NCI-H345 treated with DMSO at 0.1 percent for 48 hours (cell line): ENCODE data around the gene OXCT1.
A peak's percentile ranks its signal among the peaks of the same experiment; 100 is the strongest.
"Not testable (repeated sequence)": the region's sequence is repeated elsewhere in the genome, so short reads cannot be mapped to it uniquely, and the experiment has no call there.

ENCODE experiments used
- DNase-seq: peaks from one replicate; lab custom pipeline; 2025; ENCODE audit not compliant: unreplicated experiment; lab: John Stamatoyannopoulos, UW

The OXCT1 gene

DNA sequence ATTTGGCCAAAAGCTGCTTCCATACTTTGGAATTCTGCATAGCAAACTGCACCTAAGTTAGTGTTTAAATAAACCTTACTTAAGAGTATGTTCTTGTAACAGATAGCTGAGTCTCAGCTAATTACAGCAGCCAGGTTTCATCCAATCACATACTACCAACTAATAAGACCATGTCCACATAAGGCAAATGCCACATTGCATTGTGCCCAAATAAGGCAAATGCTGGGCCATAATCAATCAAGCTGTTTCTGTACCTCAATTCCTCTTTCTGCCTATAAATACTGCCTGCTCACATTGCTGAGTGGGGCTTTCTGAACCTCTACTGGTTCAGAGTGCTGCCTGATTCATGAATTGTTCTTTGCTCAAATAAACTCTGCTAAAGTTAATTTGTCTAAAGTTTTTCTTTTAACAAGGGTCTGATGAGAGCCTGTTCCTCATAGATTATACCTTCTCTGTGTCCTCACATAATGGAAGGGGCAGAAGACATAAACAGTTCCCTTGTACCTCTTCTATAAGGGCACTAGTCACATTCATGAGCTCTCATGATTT lies 4.4 kb upstream of the OXCT1 start:
- no peak for DNase-seq

DNA sequence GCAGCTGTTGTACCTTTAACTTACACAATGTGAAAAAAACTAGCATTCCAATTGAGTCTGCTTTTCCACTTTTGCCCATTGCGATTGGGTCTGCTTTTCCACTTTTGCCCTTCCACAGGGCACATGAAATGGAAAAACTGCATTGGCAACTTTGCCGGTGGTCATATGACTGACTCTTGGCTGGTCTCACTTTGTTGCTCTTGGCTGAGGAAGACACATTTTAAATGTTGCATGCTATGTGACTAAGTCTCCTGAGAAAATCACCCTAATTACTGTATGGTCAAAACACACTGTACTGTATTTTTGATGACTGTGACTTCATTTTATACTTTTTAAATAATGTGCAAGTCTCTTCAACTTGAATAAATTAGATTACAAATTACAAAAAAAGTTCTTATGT lies 1.6 kb upstream of the OXCT1 start:
- DNase-seq: no peak

DNA sequence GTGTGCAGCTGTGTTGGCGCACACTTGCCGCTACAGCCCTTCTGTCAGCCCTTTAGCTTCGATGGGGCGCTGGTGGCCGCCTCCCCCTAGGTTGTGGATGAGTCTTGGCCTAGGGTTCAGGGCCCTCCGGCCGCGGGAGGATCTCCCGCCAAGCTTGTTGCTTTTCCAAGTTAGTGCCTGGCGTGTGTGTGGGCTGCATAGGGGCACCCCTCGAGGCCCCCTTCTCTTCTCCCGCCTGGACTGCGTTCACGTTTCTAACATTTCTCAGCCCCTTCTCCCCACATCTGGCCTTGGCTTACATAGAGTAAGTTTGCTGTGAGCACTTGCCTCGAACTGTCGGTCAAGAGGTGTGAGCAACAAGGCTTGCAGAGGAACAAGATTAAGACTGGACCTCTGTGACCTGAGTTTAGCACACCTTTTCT lies 413 bp upstream of the OXCT1 start:
- no peak for DNase-seq

DNA sequence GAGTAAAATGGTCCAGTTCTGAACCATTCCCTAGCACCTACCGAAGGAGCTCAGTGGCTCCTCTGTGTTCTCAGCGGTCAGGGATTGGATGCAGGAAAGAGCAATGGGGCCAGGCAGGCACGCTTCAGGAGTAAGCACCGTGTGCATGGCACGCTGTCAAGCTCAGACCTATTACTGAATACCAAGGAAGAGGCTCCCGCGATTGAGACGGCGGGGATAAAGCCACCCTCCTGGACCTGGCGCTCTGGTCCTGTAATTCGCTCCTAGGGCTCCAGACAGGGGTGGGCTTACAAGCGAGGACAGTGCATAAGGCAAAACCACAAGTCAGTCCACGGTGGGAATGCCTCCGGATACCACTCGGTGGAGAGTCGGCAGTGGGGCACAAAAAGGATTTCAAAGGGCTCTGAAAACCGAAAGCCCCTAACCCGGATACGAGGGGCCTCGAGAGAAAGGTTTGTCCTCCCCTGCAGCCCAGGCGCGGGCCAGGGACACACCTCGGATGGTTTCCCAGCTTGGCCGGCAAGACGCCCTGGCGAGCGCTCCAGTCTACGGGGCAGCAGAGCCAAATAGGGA lies 988 bp downstream of the OXCT1 start:
- no peak for DNase-seq

DNA sequence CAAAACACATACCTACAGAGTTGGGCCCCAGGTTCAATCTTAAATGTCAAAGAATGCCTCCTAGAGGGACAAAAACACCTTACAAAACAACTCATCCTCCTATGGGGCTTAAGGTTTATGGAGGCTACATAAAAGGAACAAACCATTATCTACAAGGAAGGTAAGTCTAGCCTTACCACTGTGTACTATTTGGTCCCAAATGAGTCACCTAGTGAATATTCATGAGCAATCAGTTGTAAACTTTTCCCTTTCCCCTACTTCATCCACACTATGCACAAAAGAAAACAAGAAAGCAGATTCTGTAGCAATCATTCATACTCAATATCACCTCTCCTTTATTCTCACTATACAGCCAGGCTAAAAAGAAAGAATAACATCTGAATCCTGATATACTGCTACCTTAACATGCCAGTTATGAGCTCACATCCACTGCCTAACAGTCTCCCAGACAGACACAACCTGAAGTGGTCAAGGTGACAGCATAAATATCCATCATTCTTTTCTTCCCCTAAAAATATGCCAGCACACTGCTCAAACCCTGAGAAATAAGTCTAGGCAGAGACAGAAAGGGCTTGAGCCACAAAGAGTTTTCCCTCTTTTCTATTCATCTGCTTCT lies 6.2 kb downstream of the OXCT1 start:
- no peak for DNase-seq

DNA sequence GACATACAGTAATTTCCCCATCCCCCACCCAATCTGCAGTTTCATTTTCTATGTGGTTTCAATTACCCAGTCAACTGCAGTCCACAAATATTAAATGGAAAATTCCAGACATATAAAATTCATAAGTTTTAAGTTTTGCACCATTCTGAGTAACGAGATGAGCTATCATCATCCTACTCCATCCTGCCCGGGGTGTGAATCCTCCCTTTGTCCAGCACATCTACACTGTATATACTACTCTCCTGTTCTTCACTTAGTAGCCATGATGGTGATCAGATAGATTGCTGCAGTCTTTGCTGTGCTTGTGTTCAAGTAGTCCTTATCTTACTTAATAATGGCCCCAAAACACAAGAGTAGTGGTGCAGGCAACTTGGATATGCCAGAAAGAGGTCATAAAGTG lies 11.3 kb downstream of the OXCT1 start:
- no peak for DNase-seq

DNA sequence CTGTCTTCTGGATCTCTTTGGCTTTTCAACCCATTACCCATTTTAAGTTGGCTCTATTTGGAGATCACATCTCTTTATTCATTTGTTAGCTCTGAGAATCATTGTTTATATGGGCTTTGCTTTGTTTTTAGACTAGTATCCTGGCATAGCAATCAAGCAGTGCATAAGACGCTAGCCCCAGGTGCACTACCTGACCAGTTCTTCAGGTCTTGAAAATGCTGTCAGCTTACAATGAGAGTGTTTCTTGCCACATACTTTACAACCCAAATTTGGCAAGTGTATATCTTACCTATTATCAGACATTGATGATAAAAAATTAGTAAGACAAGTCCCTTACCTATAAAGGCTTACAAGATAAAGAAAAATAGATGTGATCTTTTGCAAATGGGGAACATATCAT lies 12.2 kb downstream of the OXCT1 start:
- DNase-seq: no peak

DNA sequence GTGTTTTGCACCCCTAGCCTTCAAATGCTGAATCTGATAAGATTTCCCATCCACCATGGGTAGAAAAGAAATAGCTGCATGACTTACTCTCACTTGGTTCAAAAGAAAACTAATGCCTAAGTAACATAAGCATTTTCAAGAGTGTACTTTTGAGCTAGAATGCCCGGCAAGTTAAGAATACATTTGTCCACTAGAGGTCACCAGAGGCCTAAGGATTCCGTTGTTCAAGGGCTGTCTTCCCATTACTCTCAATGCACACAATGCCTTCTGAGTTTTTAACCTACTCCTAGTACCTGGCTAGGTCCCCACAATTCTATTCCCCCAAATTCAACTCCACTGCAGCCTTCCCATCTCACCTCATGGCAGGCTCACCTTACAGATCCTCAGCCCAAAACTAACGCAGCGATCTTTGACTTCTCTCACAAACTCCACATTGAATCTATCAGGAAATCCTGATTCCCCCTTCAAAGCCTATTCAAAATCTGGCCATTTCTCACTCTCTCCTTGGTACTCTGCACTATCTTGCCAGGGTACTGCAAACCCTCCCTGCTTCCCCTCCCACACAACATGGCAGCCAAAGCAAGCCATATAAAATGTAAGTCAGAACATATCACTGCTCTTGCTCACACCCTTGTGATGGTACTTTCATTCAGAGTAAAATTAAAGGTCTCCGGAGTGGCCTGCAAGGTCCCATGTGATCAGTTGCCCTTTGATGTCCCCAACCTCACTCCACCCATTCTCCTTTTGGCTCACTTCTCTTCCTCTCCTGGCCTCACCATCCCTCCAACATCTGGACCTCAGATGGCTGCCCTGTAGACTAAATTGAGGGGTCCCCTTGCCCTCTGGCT lies 13.4 kb downstream of the OXCT1 start:
- peak; percentile 61 for DNase-seq

DNA sequence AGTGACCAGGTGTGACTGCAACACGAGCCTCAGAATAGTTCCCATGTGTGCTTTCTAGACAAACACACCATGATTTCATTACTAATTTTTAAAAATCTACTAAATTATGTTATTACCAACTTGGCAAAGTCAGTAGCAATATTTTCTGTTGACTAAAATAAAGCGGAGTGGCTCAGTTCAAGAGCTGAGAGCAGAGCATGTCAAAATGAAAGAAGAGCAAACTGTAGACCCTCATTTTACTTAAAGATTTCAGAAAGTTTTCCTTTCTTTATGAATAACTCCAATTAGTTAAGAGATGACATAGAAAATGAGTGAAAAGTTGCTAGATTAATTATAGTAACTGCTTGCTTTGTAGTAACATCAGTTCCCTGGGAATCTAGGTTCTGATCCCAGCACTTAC lies 17.9 kb downstream of the OXCT1 start:
- no peak for DNase-seq

DNA sequence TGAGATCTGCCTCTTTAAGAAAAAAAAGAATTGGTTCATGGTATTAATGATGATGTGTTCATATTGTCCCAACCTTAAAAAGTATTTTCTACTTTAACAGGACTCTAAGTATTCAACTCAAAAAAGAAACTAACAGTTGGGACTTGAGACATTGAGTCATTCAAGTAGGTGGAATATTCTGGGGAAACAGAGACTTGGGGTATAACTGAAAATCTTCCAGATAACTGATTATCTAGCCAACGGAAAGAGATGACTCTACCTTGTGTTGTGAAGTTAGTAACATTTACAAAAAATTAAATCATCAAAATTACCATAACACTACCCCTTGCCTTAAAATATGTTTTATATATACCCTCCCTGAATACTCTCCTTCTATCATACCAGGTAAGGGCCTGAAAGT lies 19.1 kb downstream of the OXCT1 start:
- DNase-seq: no peak

DNA sequence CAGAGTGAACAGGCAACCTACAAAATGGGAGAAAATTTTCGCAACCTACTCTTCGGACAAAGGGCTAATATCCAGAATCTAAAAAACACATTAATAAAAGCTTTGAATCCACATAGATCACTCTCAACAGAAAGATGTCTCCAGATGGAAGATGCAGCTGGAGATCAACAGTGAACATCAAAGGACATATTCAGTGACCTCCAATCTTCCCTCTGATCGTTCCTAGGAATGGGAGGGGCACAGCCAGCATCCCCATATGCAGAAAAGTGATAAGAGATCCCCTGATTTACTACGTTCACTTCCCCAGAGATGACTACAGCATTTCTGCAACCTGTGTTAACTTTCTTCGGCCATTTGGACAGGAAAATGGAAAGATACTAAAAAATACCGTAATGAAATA lies 21.2 kb downstream of the OXCT1 start:
- DNase-seq: no peak

DNA sequence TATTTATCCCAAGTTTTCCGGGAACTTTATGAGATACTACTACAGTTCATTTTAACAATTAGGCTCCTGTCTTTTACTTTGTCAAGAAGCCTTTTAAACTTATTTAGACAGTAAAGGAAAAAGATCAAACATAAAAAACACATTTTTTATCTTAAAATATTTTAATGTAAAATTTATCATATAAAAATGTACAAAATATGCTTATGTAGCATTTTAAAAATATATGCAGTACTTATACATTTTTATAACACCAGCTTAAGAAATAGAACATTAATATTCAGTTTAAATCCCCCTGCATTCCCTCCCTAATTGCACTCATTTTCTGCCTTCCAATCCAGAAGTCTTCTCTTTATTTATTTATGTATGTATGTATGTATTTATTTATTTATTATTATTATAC lies 24.5 kb downstream of the OXCT1 start:
- not testable (repeated sequence) for DNase-seq

DNA sequence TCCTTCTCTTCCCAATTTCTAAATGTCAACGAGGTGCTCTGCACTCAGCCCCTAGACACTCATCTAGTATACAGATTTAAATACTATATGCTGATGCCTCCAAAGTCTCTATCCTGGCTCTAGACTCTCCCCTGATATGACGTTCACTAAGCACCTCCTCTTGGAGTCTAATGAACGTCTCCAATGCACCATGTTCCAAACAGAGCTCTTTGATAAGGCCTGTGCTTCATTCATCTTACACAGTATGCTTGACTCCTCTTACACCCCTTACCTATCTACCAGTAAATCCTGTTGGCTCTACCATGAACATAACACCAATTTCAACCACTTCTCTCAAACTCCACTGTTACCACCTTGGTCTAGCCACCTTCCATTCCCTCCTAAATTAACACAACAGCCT lies 25.7 kb downstream of the OXCT1 start:
- DNase-seq: no peak

DNA sequence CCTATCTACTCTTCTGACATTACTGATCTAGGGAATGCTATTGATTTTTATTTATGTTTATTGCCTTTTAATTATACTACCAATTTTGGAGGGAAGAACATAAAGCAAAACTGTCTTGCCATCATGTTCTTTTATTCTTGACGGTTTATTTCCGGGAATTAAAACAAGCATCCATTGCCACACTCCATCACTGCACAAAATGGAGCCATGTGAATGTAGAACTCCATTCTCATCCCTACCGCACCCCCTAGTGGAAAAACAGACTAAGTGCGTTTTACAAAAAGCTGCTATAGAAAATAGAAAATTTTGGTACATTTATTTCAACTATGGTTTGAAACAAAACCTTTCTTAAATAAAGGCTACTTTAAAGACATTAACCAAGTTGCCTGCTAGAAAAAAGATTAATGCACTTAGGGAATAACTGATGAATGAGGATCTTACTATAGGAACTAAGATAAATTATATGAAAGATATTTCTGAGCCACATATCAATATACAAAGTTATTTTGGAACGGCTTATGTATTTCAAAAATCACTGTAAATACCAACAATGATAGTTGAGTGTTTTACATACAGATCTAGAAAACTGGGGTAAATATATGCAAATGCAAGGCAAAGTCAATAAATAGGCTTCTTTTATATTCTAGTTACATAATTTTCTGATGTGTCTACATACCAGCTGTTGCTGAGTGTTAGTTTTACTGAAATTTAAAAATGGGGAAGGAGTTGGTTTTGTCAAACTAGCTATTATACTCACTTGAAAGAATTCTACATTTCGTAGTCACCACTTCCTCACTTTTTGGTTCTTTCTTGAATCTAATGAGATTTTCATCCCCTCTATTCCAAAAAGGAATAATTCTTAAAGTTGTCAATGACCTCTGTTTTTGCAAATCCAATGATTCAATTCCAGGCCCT lies 26.5 kb downstream of the OXCT1 start:
- peak; percentile 2 for DNase-seq

DNA sequence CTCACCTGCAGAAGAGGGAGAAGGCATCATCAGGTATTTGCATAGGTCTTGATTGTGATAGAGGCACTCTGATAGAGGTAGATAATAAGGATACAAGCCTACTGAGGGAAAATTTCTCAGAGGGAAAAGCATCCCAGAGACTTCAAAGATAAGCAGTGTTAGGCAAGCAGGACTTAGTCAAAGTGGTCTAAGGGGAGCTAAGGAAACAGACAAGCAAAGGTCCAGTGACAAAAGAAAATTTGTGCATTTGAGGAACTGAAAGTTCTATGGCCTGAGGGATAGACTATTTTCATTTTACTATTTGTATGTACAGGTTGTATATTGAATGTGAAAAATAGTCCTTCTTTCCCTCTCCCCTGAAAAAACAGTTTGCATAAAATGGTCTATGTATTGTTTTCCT lies 27.4 kb downstream of the OXCT1 start:
- no peak for DNase-seq

DNA sequence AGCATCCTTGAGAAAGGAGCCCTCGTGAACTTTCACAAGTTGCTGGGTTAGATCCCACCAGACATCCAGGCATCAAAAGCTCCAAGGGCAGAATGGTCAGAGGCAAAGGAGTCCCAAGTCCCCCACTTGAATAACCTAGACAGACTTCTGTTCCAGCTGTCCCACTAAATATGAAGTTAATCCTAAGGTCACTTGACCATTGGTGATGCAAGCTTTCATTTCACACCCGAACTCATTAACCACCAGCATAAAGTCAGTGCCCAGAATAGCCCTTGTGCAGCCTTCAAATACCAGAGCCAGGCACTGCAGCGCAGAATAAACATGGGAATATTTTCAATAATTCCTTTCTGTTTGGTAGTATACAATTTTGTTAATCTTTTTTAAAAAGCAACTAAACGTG lies 28.9 kb downstream of the OXCT1 start:
- no peak for DNase-seq

DNA sequence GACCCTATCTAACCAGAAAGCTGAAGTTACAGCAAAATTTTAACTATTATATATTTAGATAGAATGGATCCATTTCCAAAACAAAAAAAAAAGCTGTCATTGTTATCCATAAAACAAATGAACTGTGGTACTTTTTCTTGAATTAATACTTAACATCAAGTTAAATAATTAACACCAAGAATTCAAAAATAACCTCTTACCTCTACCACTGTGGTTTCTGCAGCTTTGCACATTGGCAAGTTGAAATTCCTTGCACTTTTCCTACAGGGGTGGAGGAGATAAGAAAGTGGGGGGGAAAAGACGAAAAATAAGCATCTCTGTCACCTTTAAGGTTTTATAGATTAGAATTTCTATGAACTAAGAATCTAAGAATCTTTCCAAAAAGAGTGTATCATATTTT lies 30.0 kb downstream of the OXCT1 start:
- no peak for DNase-seq

DNA sequence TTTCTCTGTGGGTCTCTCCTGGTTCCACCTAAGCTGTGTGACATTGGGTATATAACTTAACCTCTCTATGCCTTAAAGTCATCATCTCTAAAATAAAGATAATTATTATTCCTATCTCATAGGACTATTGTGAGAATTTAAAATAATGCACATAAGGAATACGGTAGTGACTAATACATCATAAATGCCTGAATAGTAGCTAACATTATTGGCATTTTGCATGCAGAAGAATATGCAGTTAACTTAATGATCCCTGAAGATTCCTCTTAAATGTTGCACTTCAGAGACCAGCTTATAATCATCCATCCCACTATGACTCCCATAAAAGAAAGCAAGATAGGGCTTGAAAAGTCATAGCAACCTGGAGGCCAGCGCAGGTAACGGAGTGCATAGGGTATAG lies 32.4 kb downstream of the OXCT1 start:
- no peak for DNase-seq

DNA sequence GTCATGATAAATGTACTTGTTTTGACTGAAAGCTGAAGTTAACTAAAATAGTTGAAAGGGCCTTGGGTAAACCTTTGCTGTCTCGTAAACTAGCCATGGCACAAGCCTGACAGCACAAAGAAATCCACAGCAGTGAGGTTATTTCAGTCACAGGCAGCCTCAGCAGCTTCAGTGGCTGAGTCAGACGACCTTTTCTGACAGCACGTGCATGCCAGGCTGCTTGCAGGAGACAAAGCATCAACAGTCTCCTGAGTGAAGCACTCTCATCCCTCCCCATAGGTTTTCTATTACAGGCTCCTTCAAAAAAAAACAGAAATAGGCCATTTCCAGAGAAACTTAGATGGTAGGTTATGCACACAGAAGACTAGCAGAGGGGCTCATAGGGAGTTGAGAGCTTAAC lies 34.6 kb downstream of the OXCT1 start:
- DNase-seq: no peak

DNA sequence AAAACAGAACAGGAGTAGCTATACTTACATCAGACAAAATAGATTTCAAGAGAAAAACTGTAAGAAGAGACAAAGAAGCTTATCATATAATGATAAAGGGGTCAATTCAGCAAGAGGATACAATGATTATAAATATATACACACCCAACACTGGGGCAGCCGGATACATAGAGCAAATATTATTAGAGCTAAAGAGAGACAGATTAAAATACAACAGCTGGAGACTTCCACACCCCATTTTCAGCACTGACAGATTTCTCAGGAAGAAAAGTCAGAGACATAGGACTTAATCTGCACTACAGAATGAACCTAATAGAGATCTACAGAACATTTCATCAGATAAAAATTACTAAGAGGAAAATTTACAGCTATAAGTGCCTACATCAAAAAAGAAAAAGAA lies 35.7 kb downstream of the OXCT1 start:
- no peak for DNase-seq

DNA sequence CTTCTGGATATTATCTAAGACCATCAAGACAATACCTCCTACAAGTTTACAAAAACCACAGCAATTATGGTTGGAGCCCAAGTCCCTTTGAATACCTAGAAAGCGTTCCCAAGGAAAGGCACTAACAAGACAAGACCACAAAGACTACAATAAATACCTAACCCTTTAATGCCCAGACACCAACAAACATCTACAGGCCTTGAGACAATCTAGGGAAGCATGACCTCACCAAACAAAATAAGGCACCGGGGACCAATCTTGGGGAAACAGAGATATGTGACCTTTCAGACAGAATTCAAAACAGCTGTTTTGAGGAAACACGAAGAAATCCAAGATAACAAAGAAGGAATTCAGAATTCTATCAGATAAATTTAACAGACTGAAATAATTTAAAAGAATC lies 37.8 kb downstream of the OXCT1 start:
- no peak for DNase-seq
